Measurements from ENCODE around the gene USP25.

USP25 gene

GRCh38 chr21:15797577-15798363 lies 68.0 kb downstream of the USP25 start:
- no peak for DNase-seq (ENCODE audit: insufficient read length, low spot score)
- FAIRE-seq = no peak

GRCh38 chr21:15801352-15801863 lies 71.6 kb downstream of the USP25 start:
- FAIRE-seq (no peak), DNase-seq (ENCODE audit: insufficient read length, low spot score) (no peak)

- FAIRE-seq (no peak), DNase-seq (ENCODE audit: insufficient read length, low spot score) (no peak)
Measured at GRCh38 chr21:15804247-15805005, 74.6 kb downstream of the USP25 start.

- no peak for FAIRE-seq
Measured at GRCh38 chr21:15809065-15809464, 79.3 kb downstream of the USP25 start.

GRCh38 chr21:15809818-15810217 lies 80.0 kb downstream of the USP25 start:
- DNase-seq (ENCODE audit: insufficient read length, low spot score) (no peak), FAIRE-seq (no peak)

More at GRCh38 chr21:15809065-15809464, 79.3 kb downstream of the USP25 start:
- no peak for DNase-seq (ENCODE audit: insufficient read length, low spot score)

GRCh38 chr21:15815285-15815684 lies 85.5 kb downstream of the USP25 start:
- FAIRE-seq = no peak
- no peak for DNase-seq (ENCODE audit: insufficient read length, low spot score)

GRCh38 chr21:15820327-15820726 lies 90.5 kb downstream of the USP25 start:
- FAIRE-seq = no peak

GRCh38 chr21:15820852-15821379 lies 91.1 kb downstream of the USP25 start:
- DNase-seq (ENCODE audit: insufficient read length, low spot score) (no peak), FAIRE-seq (no peak)

More at GRCh38 chr21:15820327-15820726, 90.5 kb downstream of the USP25 start:
- DNase-seq (ENCODE audit: insufficient read length, low spot score) = no peak

- no peak for FAIRE-seq
- DNase-seq (ENCODE audit: insufficient read length, low spot score) = no peak
Measured at GRCh38 chr21:15823486-15824150, 93.8 kb downstream of the USP25 start.

GRCh38 chr21:15825700-15826099 lies 95.9 kb downstream of the USP25 start:
- FAIRE-seq = no peak
- DNase-seq (ENCODE audit: insufficient read length, low spot score) = no peak

- FAIRE-seq (peak; percentile 58), DNase-seq (ENCODE audit: insufficient read length, low spot score) (peak; percentile 35)
Measured at GRCh38 chr21:15826147-15826780, 96.5 kb downstream of the USP25 start.

GRCh38 chr21:15826908-15827601 lies 97.3 kb downstream of the USP25 start:
- DNase-seq (ENCODE audit: insufficient read length, low spot score) = no peak
- FAIRE-seq = peak; percentile 59

- DNase-seq (ENCODE audit: insufficient read length, low spot score) (no peak), FAIRE-seq (no peak)
Measured at GRCh38 chr21:15831497-15831896, 101.7 kb downstream of the USP25 start.

GRCh38 chr21:15837645-15838044 lies 107.9 kb downstream of the USP25 start:
- no peak for FAIRE-seq
- DNase-seq (ENCODE audit: insufficient read length, low spot score) = no peak

- DNase-seq (ENCODE audit: insufficient read length, low spot score) (no peak), FAIRE-seq (no peak)
Measured at GRCh38 chr21:15839026-15839425, 109.2 kb downstream of the USP25 start.

GRCh38 chr21:15839601-15840000 lies 109.8 kb downstream of the USP25 start:
- no peak for DNase-seq (ENCODE audit: insufficient read length, low spot score)
- FAIRE-seq = no peak

- FAIRE-seq (no peak), DNase-seq (ENCODE audit: insufficient read length, low spot score) (no peak)
Measured at GRCh38 chr21:15840406-15840805, 110.6 kb downstream of the USP25 start.

- FAIRE-seq (peak; percentile 44), DNase-seq (ENCODE audit: insufficient read length, low spot score) (peak; percentile 5)
Measured at GRCh38 chr21:15841856-15842564, 112.2 kb downstream of the USP25 start.

- FAIRE-seq (no peak), DNase-seq (ENCODE audit: insufficient read length, low spot score) (no peak)
Measured at GRCh38 chr21:15842565-15842880, 112.7 kb downstream of the USP25 start.
